OCI-LY7 (cell line): ENCODE measurements around the gene ROS1. TPM values are rescaled to one million over a fixed set of nuclear protein-coding genes. Genes with fewer than 3 reads are reported as not detected.

Experiments
- BruUV-seq: library from RNA; stranded (reverse); fragments of 400-500 nt; replicated peaks from 2 replicates; lab custom pipeline; 2021; lab: Mats Ljungman, UMichigan
- CTCF ChIA-PET: fragments of 300-600 bp; sonication (Branson Sonifier 250); formaldehyde crosslinking; loops from one replicate; lab custom pipeline; 2022; ENCODE audit warnings: antibody characterized with exemption; ENCODE audit not compliant: unreplicated experiment; lab: Charles Lee
- POLR2A ChIA-PET: fragments of 300-600 bp; sonication (Branson Sonifier 250); formaldehyde crosslinking; loops from one replicate; lab custom pipeline; 2022; ENCODE audit warnings: antibody characterized with exemption; lab: Charles Lee
- DNase-seq: peaks from one replicate; pipeline ENCODE4 v3.0.0-alpha.2; 2015; ENCODE audit warnings: low spot score
- H2AFZ ChIP-seq: fragments of 200-600 bp; sonication (generic), shearing (Covaris generic); 2 replicates; pipeline ENCODE4 v1.6.1; 2014; ENCODE audit warnings: mild to moderate bottlenecking, antibody characterized with exemption, low read length, moderate library complexity
- H3K27ac ChIP-seq: fragments of 200-600 bp; sonication (generic); 2 replicates; pipeline ENCODE4 v1.5.1; 2014; ENCODE audit warnings: mixed run types, low read depth, mild to moderate bottlenecking, moderate library complexity, low read length, inconsistent platforms; ENCODE audit not compliant: poor library complexity, severe bottlenecking
- H3K36me3 ChIP-seq: fragments of 200-600 bp; sonication (generic); 2 replicates; pipeline ENCODE4 v1.6.1; 2014; ENCODE audit warnings: mild to moderate bottlenecking, antibody characterized with exemption, low read length, moderate library complexity, mixed read lengths; ENCODE audit not compliant: insufficient read depth
- H3K4me1 ChIP-seq: fragments of 200-600 bp; sonication (generic); 2 replicates; pipeline ENCODE4 v1.5.1; 2014; ENCODE audit warnings: mild to moderate bottlenecking, low read length; ENCODE audit not compliant: insufficient read depth, poor library complexity, severe bottlenecking
- H3K4me2 ChIP-seq: fragments of 200-600 bp; sonication (generic); 2 replicates; pipeline ENCODE4 v1.6.1; 2014; ENCODE audit warnings: mild to moderate bottlenecking, low read length
- H3K4me3 ChIP-seq: fragments of 200-600 bp; sonication (generic); 2 replicates; pipeline ENCODE4 v1.5.1; 2014; ENCODE audit warnings: mild to moderate bottlenecking, low read depth, low read length; ENCODE audit not compliant: poor library complexity, severe bottlenecking
- H3K79me2 ChIP-seq: fragments of 200-600 bp; sonication (generic); 2 replicates; pipeline ENCODE4 v1.6.1; 2016; ENCODE audit warnings: low read depth, mild to moderate bottlenecking, low read length, moderate library complexity, mixed read lengths; ENCODE audit not compliant: insufficient read depth
- H3K9me2 ChIP-seq: fragments of 200-600 bp; sonication (generic); 2 replicates; pipeline ENCODE4 v1.6.1; 2016; ENCODE audit warnings: mild to moderate bottlenecking, low read length, mixed read lengths; ENCODE audit not compliant: insufficient read depth
- H3K9me3 ChIP-seq: fragments of 200-600 bp; sonication (generic); 2 replicates; pipeline ENCODE4 v1.6.1; 2014; ENCODE audit warnings: mild to moderate bottlenecking, mixed run types, low read length, mixed read lengths
- H4K20me1 ChIP-seq: fragments of 200-600 bp; sonication (generic); 2 replicates; pipeline ENCODE4 v1.6.1; 2014; ENCODE audit warnings: mild to moderate bottlenecking, antibody characterized with exemption, low read length, moderate library complexity, mixed read lengths; ENCODE audit not compliant: insufficient read depth
- EZH2phosphoT487 ChIP-seq: fragments of 200-600 bp; sonication (generic); IDR thresholded peaks from 2 replicates; pipeline ENCODE4 v1.6.1; 2018; ENCODE audit warnings: low read depth, borderline replicate concordance, mild to moderate bottlenecking, mixed run types, antibody characterized with exemption, low read length, moderate library complexity, mixed read lengths
- intact Hi-C: fragments of 100-400 bp; cut with micrococcal nuclease; formaldehyde crosslinking; loops from one replicate; pipeline ENCODE4 v1.10.0; 2022; ENCODE audit not compliant: unreplicated experiment
- total RNA-seq, 2 experiments: library from RNA; depleted of rRNA in 1 of 2; stranded (reverse); fragments of >200 nt in 1 of 2; shearing (Covaris generic) in 1 of 2; gene quantifications; 2 replicates each; pipeline ENCODE4 v1.2.3, GENCODE V29; 2014 to 2022
- TF ChIP-seq, protein P1 (sequence below): fragments of 200-600 bp; sonication (generic); conservative IDR thresholded peaks from 2 replicates; pipeline ENCODE4 v1.5.1; 2014; ENCODE audit warnings: mild to moderate bottlenecking, antibody characterized with exemption, low read length, moderate library complexity, mixed read lengths

The ROS1 gene
- total RNA-seq, 2 experiments from 2014 or later: not detected

DNA sequence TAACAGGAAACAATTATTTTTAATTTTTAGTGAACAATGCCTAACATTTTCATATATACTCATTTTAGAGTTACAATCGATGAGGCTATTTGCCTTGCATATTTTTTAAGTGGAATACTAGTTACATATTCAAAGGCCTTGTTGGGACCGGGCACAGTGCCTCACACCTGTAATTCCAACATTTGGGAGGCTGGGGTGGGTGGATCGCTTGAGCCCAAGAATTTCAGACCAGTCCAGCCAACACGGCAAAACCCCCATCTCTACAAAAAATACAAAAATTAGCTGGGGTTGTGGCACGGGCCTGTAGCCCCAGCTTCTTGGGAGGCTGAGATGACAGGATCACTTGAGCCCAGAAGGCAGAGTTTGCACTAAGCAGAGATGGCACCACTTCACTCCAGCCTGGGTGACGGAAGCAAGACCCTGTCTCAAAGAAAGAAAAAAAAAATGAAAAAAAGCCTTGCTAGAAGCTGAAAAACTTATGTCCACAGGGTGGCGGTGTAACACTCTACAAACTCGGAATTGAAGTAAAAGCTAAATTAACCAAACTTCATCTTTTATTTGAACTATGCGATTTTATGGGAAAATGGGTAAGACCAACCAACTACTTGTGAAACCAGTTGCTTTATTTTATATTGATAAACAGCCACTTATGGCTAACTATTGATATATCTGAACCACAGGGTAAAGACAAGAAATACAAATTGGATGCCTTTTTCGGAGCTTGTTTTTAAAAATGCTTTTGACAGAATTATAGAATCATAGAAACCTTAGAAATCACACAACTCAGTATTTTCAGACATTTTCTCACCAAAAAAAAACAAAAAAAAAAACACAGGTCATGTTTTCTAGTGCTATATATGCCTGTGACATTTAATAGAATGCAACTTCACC lies 24.1 kb upstream of the ROS1 start:
- H3K27ac ChIP-seq: no peak overlapping the region
- intact Hi-C loops: loop anchor here (1.0 to 10.0 kb wide), 3 partner anchors 107 to 385 kb away; no protein-coding TSS in a partner anchor
- peak; percentile 62 for DNase-seq
- no peaks in the 10 kb centered on the region for H3K9me2 ChIP-seq
- H3K4me3 ChIP-seq: no peak overlapping the region
- H3K4me1 ChIP-seq: no peaks in the 10 kb centered on the region
- no peak for TF ChIP-seq EZH2phosphoT487
- TF ChIP-seq, protein P1, sequence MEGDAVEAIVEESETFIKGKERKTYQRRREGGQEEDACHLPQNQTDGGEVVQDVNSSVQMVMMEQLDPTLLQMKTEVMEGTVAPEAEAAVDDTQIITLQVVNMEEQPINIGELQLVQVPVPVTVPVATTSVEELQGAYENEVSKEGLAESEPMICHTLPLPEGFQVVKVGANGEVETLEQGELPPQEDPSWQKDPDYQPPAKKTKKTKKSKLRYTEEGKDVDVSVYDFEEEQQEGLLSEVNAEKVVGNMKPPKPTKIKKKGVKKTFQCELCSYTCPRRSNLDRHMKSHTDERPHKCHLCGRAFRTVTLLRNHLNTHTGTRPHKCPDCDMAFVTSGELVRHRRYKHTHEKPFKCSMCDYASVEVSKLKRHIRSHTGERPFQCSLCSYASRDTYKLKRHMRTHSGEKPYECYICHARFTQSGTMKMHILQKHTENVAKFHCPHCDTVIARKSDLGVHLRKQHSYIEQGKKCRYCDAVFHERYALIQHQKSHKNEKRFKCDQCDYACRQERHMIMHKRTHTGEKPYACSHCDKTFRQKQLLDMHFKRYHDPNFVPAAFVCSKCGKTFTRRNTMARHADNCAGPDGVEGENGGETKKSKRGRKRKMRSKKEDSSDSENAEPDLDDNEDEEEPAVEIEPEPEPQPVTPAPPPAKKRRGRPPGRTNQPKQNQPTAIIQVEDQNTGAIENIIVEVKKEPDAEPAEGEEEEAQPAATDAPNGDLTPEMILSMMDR: peak; percentile 86
- H3K4me2 ChIP-seq: no peak overlapping the region
- ChIA-PET POLR2A (interaction anchor here (0.6 to 0.8 kb wide), 3 partner anchors 101 to 1418 kb away, joined by 3 to 4 read pairs (median 3); no protein-coding TSS in a partner anchor), CTCF (no interaction called here)
- no peak overlapping the region for H2AFZ ChIP-seq
- no peaks in the 10 kb centered on the region for H3K36me3 ChIP-seq
- H4K20me1 ChIP-seq: no peaks in the 10 kb centered on the region
- no TSS peak for BruUV-seq
- H3K9me3 ChIP-seq: no peaks in the 10 kb centered on the region
- no peaks in the 10 kb centered on the region for H3K79me2 ChIP-seq

DNA sequence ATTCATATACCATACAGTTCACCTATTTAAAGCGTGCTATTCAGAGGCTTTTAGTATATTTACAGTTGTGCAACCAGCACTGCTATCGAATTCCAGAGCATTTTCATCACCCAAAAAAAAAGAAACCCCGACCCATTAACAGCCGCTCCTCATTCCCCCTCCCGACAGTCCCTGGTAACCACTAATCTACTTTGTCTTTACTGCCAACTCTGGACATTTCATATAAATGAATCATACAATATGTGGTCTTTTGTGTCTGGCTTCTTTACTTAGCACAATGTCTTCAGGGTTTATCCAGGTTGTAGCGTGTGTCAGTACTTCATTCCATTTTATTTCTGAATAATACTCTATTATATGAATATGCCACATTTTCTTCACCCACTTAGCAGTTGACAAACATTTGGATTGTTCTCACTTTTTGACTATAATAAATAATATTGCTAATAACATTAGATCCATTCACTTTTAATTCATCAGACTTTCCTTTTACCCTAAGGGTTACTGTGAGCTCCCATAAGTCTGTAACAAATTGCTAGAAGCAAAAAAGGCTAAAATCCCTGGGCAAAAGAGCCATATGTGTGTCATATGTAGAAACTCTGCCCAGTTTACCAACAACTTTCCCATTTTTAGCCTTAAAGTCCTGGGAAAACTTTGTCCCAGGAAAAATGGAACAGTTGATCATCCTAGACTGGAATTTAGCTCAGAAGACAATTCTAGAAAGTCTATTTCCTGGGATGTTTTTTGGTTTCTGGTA lies 23.2 kb upstream of the ROS1 start:
- Histone ChIP-seq H3K27ac (no peak overlapping the region), H3K4me1 (no peaks in the 10 kb centered on the region), H3K9me2 (no peaks in the 10 kb centered on the region), H3K4me2 (no peak overlapping the region), H3K36me3 (no peaks in the 10 kb centered on the region), H3K79me2 (no peaks in the 10 kb centered on the region), H3K9me3 (no peaks in the 10 kb centered on the region), H4K20me1 (no peaks in the 10 kb centered on the region), H2AFZ (no peak overlapping the region), H3K4me3 (no peak overlapping the region)
- intact Hi-C loops: no loop called here
- ChIA-PET POLR2A (interaction anchor here (0.6 kb wide), 1 partner anchor 1417 kb away, joined by 3 read pairs; no protein-coding TSS in a partner anchor), CTCF (no interaction called here)
- BruUV-seq: no TSS peak
- DNase-seq: no peak
- TF ChIP-seq EZH2phosphoT487: no peak
- TF ChIP-seq, protein P1: no peak
